GM10266 (cell line): ENCODE data around the gene FGF8.

Experiments
- DNase-seq: peaks from one replicate; pipeline ENCODE4 v3.0.0; 2012; ENCODE audit errors: extremely low spot score
- CTCF ChIP-seq: IDR thresholded peaks from 2 replicates; pipeline ENCODE4 v1.5.1; 2012; ENCODE audit warnings: mild to moderate bottlenecking, low read depth; ENCODE audit not compliant: control insufficient read depth, insufficient read depth; ENCODE audit errors: missing control alignments

The FGF8 gene

GRCh38 chr10:101816376-101816775, 40.5 kb upstream of the FGF8 start:
- DNase-seq = no peak
- TF ChIP-seq CTCF = no peak

- no peak for TF ChIP-seq CTCF
- peak; percentile 53 for DNase-seq
Observed at GRCh38 chr10:101814466-101815071, 38.7 kb upstream of the FGF8 start.

- TF ChIP-seq CTCF = no peak
- no peak for DNase-seq
Observed at GRCh38 chr10:101812606-101813005, 36.7 kb upstream of the FGF8 start.

GRCh38 chr10:101807158-101807557, 31.2 kb upstream of the FGF8 start:
- no peak for DNase-seq
- TF ChIP-seq CTCF = no peak

- DNase-seq = no peak
- no peak for TF ChIP-seq CTCF
Observed at GRCh38 chr10:101803511-101803910, 27.6 kb upstream of the FGF8 start.

- TF ChIP-seq CTCF = no peak
Observed at GRCh38 chr10:101797403-101798059, 21.6 kb upstream of the FGF8 start.

GRCh38 chr10:101793526-101793925, 17.6 kb upstream of the FGF8 start:
- DNase-seq = no peak
- no peak for TF ChIP-seq CTCF

More at GRCh38 chr10:101797403-101798059, 21.6 kb upstream of the FGF8 start:
- no peak for DNase-seq
